ENCODE measurements around the gene AQP6. TPM values are rescaled to one million over a fixed set of nuclear protein-coding genes. Genes with fewer than 3 reads are reported as not detected.

The AQP6 gene
- polyA plus RNA-seq, 1 of the 3 experiments (the other 2 are of a cell fraction), result 0.10 TPM

- TF ChIP-seq SIN3A (IDR thresholded peaks at IDR 0.05; ENCODE audit: borderline replicate concordance, low read depth, low read length), result no peak; the same call in 1 of the 2 replicates
- TF ChIP-seq EP300 (IDR thresholded peaks at IDR 0.05; ENCODE audit: borderline replicate concordance in 1 of 2, low read depth in 1 of 2, low read length in 1 of 2), result no peak; a peak in 1 of 4 replicates
- TF ChIP-seq YY1 (IDR thresholded peaks at IDR 0.05; ENCODE audit: low read depth), result no peak
- TF ChIP-seq NRF1 (IDR thresholded peaks at IDR 0.05; ENCODE audit: low read depth, low read length), result no peak
- TF ChIP-seq MEF2A (IDR thresholded peaks at IDR 0.05; ENCODE audit: borderline replicate concordance, low read depth), result no peak
- peak; percentile 28; the same call in 1 of the 2 replicates for TF ChIP-seq NFIC (IDR thresholded peaks at IDR 0.05; ENCODE audit: borderline replicate concordance)
- TF ChIP-seq MXI1 (IDR thresholded peaks at IDR 0.05; ENCODE audit: low read depth, low read length), result peak; percentile 57; the same call in 1 of the 2 replicates
- TF ChIP-seq USF1 (IDR thresholded peaks at IDR 0.05; ENCODE audit: borderline replicate concordance, low read depth), result no peak
- TF ChIP-seq EZH2phosphoT487 (IDR thresholded peaks at IDR 0.05; ENCODE audit: borderline replicate concordance, low read depth), result no peak
- TF ChIP-seq FOXM1 (IDR thresholded peaks at IDR 0.05; ENCODE audit: low read depth), result no peak
- TF ChIP-seq CHD2 (IDR thresholded peaks at IDR 0.05; ENCODE audit: low read length, partially characterized antibody), result no peak
- no peak for TF ChIP-seq TEAD4 (IDR thresholded peaks at IDR 0.05; ENCODE audit: borderline replicate concordance, insufficient read depth)
These were observed 27.2 kb upstream of the AQP6 start (continued) for GRCh38 chr12:49945394-49946080.

DNA sequence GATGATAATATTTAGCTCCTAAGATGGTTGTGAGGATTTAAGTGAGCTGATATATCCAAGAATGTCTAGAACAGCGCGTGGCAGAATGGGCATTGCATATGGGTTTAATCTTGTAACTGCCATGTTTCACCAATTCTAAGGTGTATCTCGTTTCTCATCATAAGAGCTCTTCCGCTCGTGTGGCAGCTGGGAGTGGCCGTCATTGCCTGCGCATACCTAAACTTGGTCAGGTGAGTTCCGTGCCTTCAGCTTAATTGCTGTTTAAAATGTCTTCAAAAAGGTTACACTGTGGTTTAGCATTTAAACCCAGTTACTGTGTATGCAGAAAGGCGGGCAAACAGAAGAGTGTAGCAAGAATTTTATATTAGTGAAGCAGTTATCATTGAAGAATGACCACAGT is 26.7 kb upstream of the AQP6 start:
- H4K20me1 ChIP-seq (ENCODE audit: insufficient read depth), result no peaks in the 10 kb centered on the region
- no peak for DNase-seq
- H3K9me3 ChIP-seq, result no peaks in the 10 kb centered on the region
- POLR2A ChIA-PET, result interaction anchor here (0.8 to 1.8 kb wide), 3 partner anchors 23 to 79 kb away, joined by 3 to 5 read pairs (median 3); no protein-coding TSS in a partner anchor
- H3K4me3 ChIP-seq (ENCODE audit: low read depth in 2 of 2, low read length in 1 of 2), result no peak overlapping the region
- H3K4me2 ChIP-seq, result no peak overlapping the region
- 87% methylated on average over 9 of the region's 9 CpGs for WGBS (ENCODE audit: low lambda C conversion rate)
- CTCF ChIA-PET, result interaction anchor here (0.8 to 6.1 kb wide), 41 partner anchors 9 to 324 kb away, joined by 3 to 101 read pairs (median 7); partner anchors contain the start of genes AQP5, BCDIN3D, COX14 and FAIM2
- no peaks in the 10 kb centered on the region for H3K27me3 ChIP-seq (ENCODE audit: insufficient read depth)
- H3K4me1 ChIP-seq (ENCODE audit: control insufficient read depth in 1 of 2, insufficient read depth in 2 of 2, low read depth in 1 of 2, low read length in 1 of 2), result peaks cover 0 to 20% of the 10 kb centered on the region in 2 experiments; a peak in 1 of 4 replicates
- TF ChIP-seq RFX5 (IDR thresholded peaks at IDR 0.05; ENCODE audit: low read length) (no peak), YY1 (IDR thresholded peaks at IDR 0.05; ENCODE audit: low read depth) (no peak), FOSL2 (IDR thresholded peaks at IDR 0.05; ENCODE audit: borderline replicate concordance, low read depth) (no peak), USF2 (IDR thresholded peaks at IDR 0.05; ENCODE audit: borderline replicate concordance, low read depth, low read length) (no peak), CHD2 (IDR thresholded peaks at IDR 0.05; ENCODE audit: low read length, partially characterized antibody) (no peak), NFIC (IDR thresholded peaks at IDR 0.05; ENCODE audit: borderline replicate concordance) (no peak)
- TF ChIP-seq, protein P1, sequence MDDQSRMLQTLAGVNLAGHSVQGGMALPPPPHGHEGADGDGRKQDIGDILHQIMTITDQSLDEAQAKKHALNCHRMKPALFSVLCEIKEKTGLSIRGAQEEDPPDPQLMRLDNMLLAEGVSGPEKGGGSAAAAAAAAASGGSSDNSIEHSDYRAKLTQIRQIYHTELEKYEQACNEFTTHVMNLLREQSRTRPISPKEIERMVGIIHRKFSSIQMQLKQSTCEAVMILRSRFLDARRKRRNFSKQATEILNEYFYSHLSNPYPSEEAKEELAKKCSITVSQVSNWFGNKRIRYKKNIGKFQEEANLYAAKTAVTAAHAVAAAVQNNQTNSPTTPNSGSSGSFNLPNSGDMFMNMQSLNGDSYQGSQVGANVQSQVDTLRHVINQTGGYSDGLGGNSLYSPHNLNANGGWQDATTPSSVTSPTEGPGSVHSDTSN (IDR thresholded peaks at IDR 0.05), result no peak
- H3F3A ChIP-seq (replicated peaks; ENCODE audit: insufficient read depth), result no peaks in the 10 kb centered on the region
- no peaks in the 10 kb centered on the region for H3K36me3 ChIP-seq (replicated peaks in 1 of 2; ENCODE audit: control insufficient read depth in 1 of 2, insufficient read depth in 2 of 2, low read length in 1 of 2)
- peak overlapping the region; percentile 87; the same call in 1 of the 2 replicates for H2AFZ ChIP-seq (ENCODE audit: low read depth)
- H3K79me2 ChIP-seq (ENCODE audit: insufficient read depth), result no peaks in the 10 kb centered on the region
- H3K9me2 ChIP-seq, result no peaks in the 10 kb centered on the region
- no peak overlapping the region for H3K27ac ChIP-seq (ENCODE audit: low read depth in 2 of 2, low read length in 1 of 2)
- no peak overlapping the region for H3K9ac ChIP-seq

Data from SK-N-SH (cell line).